CD4-positive, alpha-beta T cell treated with Interleukin-6 for 4 hours (primary cell): ENCODE measurements around the gene PPP1R13B.
"Not testable (repeated sequence)": the region's sequence is repeated elsewhere in the genome, so short reads cannot be mapped to it uniquely, and the experiment has no call there.

ENCODE experiments used
- DNase-seq: peaks from one replicate; pipeline ENCODE4 v3.0.0-alpha.2; 2020; ENCODE audit warnings: mixed read lengths

PPP1R13B gene

DNA sequence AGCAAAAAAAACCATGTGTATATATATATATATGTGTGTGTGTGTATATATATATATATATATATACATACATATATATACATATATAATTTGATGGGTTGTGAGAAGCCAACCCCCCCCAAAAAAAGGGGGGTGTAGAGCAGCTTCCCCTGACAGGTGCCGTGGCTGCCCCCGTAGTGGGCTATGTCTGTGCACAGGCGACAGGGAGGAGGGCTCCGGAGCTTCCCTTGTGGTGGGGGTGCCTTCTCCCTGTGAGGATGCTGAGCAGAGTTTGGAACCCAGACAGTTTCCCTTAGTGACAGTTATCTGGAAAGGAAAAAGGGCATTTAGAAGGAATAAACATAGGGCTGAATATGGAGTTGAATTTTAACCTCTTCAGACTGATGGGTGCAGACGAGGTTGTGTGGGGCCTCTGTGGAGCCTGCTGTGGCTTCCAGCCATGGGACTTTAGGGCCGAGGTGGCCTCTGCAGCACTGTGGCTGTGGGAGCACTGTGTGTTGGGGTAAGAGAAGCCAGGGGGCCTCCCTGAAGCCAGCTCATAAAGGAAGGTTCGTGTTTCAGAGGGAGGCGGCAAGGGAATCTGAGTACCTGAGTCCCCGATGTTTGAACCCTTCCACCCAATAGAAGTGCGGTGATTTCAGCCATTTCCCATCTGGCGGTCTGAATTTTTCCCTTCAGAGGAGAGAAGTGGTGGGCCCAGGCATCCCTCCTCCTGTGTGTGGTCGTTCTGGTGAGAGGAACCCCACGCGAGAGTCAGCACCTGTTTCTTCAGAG is 151.9 kb downstream of the PPP1R13B start:
- DNase-seq = no peak

DNA sequence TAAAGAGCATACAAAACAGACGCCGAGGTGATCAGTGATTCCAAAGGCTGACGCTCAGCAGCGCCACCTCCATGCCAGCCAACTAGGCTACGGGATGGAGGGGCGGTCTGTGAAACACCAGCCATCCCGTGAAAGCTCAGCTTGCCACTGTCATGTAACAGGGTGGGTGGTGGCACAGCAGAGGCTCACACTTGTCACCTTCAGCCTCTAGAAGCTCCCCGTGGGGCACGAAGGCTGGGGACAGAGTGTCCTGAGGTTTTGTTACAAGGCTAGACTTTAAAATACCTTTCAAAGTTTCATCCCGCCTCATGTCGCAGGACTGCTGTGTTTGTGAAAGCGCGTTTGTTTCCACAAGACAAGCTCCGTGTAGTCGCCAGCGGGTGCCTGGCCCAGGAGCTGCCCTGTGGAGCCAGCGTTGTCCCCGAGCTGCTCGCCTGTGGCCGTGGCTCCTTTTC is 152.8 kb downstream of the PPP1R13B start:
- DNase-seq = no peak

DNA sequence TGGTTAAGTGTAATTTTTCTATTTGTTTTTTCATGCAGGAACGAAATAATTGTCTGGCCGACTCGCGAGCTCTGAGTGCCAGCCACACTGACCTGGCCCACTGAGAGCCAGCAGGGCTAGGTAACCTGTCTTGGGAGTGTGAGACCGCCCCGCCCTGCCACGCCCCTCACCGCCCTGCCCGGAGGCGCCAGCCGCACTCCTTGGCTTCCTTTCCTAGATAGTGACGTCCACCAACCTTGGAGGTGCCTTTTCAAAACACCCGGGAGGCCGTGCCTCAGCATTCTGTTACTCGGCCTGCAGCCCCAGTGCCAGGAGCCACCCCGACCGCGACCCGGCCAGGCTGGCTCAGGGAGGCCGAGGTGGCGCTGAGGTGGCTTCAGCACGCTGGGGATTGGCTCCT is 153.9 kb downstream of the PPP1R13B start:
- DNase-seq = no peak

DNA sequence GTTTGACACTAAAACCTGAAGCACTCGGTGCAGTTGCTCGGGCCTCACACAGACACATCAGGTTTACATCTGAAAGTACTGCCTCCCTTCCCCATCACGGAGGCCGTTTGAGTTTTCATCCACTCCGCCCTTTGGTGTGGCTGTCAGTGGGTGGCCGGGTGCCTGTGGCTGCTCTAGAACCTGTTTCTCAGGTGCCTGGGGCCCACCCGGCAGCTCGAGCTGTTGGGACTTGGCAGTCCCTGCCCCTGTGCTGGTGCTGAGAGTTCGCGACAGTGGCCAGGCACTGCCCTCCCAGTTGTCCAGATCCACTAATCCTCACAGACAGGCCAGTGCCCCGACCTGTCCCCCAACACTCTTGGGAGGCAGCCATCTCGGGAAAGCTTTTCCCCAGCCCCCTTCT is 154.5 kb downstream of the PPP1R13B start:
- DNase-seq = no peak

- no peak for DNase-seq
Measured at GRCh38 chr14:103692159-103692558, 155.2 kb downstream of the PPP1R13B start.

DNA sequence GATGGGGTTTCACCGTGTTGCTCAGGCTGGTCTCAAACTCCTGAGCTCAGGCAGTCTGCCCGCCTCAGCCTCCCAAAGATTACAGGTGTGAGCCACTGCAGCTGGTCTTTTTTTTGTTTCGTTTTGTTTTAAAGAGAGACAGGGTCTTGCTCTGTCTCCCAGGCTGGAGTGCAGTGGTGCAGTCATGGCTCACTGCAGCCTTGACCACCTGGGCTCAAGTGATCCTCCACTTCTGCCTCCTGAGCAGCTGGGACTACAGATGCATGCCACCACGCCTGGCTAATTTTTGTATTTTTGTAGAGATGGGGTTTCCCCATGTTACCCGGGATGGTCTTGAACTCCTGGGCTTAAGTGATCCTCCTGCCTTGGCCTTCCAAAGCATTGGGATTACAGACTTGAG is 155.7 kb downstream of the PPP1R13B start:
- not testable (repeated sequence) for DNase-seq

DNA sequence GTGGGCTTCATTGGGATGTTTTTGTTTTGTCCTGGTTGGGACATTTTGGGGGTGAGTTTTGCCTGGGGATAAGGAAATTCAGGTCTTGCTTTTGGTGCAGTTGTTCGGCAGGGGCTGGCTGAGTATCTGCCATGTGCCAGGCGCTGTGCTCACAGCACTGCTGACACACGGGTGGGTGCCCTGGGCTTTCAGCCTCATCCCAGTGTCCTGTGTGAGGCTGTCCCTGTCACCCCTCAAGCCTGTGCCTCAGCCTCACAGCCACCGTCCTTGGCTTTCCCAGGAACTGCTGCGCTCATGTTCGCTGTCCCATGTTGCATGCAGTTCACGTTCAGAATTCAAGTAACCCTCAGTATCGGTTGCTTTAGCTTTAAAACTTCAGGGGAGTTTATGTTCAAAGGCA is 157.0 kb downstream of the PPP1R13B start:
- DNase-seq = no peak

DNA sequence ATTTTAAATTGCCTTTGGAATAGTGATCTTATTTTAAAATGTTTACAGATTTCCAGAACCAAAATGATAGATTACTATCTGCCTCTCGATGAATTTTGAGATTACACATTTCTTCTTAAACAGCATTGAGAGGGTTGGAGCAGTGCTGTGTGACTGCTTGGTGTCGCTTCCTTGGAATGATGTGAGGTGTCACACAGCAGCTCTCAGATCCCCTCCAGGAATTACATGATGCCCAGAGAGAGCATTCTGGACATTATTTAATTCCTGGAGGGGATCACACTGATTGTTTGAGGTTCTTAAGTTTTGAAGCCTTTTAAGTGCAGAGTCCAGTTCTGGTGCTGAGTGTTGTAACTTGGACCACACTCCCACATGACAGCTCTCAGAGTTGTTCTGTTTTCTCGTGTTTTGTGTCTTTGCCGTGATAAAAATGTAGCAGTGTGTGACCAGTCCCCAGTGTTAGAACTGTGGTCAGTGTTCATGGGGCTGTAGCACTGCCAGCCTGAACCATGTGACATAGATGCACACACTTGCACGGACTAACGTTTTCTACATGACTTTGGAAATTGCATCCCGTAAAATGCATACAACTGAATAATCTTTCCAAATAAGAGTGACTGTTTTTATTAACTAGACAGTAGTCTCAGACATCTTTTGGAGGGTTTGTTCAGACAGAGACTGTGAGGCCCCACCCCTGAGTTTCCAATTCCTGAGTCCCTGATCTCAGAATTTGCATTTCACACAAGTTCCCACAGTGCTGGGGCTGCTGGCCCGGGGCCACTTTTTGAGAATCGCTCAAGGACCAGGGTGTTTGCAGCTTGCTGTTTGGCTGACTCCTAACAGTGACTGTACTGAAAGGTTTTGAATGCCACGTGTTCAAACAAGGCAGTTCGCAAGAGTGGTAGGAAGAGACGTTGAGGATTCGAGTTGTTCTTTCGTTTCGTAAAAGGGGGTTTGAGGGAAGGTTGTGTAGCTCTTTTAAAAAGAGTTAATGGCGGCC is 158.2 kb downstream of the PPP1R13B start:
- DNase-seq = no peak

GRCh38 chr14:103688441-103688840 is 158.9 kb downstream of the PPP1R13B start:
- DNase-seq = no peak

DNA sequence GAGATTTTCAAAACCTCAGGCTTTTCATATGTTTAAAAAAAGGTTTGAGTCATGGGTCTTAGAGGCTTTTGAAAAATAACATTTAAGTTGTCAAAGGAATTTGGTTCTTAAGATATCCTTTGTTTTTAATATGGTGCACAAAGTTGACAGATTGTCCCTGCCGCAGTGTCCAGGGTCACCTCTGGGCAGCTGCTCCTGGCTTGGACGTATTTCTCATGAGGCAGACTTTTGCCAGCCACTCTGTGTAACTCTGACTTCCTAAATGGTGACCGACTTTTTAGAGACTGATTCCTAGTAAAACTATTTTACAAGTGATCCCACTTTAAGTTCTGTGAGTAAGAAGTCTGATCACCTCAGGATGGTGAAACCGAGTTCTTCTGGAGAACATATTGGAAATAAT is 159.7 kb downstream of the PPP1R13B start:
- no peak for DNase-seq

DNA sequence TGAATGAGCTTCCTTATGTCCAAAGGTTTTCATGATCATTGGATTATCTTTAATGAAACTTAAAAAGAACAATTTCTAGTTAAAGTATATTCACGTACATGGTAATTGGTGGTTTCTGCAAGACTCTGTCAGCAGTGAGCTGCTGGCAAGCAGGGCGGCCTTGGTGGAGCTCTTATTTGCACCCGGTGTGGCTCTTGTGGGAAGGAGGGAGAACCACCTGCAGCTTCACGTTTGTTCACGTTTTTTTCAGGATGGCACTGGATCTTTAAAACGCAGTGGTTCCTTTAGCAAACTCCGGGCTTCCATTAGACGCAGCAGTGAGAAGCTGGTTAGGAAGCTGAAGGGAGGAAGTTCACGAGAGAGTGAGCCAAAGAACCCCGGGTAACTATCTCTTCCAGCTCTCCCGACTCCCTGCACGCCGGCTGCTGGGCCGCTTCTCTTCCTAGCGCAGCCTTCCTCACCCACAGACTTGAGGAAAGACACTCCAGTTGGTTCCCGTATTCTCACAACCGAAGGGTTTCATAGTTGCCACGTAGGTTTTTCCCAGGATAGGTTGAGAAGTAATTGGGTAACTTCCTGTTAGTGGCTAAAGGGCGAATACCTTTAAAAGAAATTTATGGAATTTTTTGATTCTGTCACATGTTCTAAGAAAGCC is 160.4 kb downstream of the PPP1R13B start:
- DNase-seq = no peak

DNA sequence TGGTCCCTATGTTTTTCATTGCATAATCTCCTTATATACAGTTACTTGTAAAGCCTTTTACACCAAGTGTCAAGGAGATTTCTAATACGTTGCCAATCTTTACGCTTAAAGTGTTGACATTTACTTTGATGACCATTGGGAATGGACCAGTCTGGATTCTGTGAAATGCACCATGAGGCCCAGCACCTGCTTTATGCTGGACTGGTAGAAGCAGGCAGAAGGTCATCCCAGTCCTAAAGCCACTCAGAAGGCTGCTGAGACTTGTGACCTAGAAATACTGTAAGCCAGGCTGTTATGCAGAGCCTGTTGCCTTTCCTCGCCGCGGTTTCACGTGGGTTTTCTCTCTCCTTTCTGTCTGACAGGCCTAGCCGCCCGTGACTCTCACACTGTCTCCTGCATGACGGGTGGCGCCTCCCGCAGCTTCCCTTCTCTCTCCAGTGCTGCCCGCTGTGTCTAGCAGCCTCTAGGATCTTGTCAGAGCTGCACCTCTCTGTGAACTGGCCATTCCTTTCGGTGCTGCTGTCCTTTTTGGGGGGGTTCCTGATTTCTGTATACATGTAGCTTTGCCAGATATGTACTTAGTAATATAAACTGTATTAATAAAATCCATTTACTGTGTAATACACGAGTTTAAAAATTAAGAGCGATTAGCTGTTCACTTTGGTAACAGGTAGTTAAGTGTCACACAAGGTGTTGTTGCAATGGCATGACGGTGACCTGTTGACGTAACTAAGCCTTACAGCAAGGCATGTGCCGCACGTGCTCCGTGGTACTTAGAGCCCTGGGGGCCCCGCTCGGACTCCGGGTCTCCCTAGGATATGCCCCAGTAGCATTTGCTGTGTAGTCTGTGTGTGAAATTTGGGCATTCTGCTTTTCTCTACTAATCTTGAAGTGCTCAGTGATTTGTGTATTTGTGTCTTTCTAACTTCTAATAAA is 161.8 kb downstream of the PPP1R13B start:
- no peak for DNase-seq

DNA sequence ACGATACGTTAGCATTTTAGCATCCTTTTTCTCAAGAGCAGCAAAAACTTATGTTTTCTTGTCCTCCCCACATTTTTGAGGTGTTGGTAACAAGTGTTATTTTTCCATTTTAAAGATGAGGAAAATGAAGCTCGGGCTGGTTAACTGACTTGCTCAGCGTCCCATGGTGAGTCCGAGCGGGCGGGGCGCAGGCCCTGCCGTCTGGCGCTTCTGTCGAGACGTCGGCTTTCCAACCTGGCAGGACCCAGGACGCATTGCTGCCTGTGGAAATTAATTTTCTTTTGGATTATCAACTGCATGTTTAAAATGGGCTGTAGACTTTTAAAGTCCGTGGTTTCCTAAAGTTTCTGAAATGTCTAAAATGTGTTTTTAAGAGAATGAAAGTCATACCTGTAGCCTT is 162.5 kb downstream of the PPP1R13B start:
- no peak for DNase-seq

DNA sequence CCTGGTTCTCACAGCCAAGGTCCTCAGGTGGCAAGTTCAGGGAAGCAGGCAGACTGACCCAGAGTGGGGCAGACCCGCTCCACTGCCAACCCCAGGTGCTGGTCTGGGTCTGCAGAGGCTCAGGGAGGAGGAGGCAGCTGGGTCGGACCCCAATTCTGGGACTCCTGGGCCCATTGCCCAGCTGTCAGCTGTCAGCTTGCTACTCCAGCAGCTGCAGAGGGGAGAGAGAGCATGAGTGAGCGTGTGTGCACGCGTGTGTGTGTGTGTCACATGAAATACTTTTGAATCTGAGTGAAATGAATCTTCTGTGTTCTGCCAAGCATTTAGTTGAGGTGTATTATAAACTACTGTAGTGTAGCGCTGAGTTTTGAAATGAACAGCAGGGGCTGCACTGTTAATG is 162.9 kb downstream of the PPP1R13B start:
- no peak for DNase-seq
